GM21723 (cell line): Measurements from ENCODE around the gene KRTAP19-5.
"Not testable (repeated sequence)": the region's sequence is repeated elsewhere in the genome, so short reads cannot be mapped to it uniquely, and the experiment has no call there.

Experiments
- ATAC-seq: cut with Tn5 transposase; IDR thresholded peaks from one replicate; pipeline ENCODE4 v1.9.1; 2021; ENCODE audit warnings: mild to moderate bottlenecking, moderate library complexity; ENCODE audit not compliant: unreplicated experiment

KRTAP19-5 gene

DNA sequence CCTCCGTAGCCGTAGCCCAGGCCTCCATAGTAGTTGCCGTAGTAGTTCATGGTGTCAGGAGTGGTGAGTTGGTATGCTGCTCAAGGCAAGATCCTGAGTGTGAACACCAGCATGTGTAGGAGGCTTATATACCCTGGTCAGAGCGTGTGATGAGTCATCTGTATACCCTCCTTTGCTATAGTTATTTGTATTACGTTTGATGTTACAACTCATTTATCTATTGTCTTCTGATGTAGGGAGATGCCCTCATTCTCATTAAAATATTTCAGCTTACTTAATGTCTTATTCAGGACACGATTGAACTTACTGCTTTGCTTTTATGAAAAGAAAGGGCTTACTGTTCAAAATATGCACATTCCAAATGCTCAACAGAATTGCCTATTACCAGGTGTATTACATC lies at the start of gene KRTAP19-5:
TSS of gene KRTAP19-5 (minus strand) at position 101 of the 400 bp plus-strand sequence. CDS start at position 50, 51 bp downstream.
- ATAC-seq, result no peak

DNA sequence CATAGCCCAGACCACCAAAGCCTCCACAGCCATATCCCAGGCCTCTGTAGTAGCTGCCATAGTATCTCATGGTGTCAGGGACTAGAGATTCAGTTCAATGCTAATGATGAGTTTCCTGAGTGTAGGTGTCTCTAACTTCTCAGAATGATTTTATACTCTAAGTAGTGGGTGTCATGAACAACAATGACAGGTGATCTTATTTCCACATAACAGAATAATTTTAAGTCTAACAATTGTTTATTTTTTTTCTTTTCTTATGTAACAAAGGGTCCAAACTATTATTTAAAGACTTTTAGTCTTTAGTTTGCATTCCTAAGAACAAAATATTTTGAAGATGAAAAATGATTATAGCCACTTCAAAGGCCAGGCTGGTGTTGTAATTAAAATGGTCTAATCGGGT lies 39.8 kb upstream of the KRTAP19-5 start, which contains the start of gene KRTAP19-6:
TSS of gene KRTAP19-6 (minus strand) at position 101 of the 400 bp plus-strand sequence. CDS start at position 70, 31 bp downstream.
- ATAC-seq, result no peak

DNA sequence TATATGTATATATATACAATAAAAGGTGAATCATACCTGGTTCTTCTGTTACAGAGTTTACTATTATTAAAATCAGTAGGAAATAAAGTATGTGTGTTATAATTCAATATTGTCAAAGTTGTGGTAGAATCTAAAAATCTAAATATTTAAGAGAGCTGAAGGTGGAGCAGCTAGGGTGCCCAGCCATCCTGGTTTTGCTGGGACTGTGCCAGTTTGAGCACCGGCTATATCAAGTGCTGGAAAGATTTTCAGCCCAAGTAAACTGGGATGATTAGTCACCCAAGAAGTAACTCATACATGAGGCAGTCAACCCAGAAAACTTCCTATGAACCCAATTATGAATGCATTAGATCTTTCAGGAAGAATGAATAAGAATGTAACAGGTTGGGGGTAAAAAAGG lies 16.9 kb upstream of the KRTAP19-5 start:
- no peak for ATAC-seq

DNA sequence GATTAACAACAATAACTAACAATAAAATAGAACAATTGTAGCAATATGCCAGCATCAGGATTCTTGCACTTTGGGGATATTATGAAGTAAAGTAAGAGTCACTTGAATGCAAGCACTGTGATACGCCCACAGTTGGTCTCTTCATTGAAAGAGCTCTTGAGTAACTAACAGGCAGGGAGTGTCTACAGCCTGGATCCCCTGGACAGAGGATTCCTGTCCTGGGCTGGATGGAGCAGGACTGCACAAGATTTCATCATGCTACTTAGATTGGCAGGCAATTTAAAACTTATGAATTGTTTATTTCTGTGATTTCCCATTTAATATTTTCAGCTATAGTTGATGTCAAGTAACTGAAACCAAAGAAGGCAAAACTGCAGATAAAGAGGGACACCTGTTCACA lies 13.7 kb upstream of the KRTAP19-5 start:
- no peak for ATAC-seq

DNA sequence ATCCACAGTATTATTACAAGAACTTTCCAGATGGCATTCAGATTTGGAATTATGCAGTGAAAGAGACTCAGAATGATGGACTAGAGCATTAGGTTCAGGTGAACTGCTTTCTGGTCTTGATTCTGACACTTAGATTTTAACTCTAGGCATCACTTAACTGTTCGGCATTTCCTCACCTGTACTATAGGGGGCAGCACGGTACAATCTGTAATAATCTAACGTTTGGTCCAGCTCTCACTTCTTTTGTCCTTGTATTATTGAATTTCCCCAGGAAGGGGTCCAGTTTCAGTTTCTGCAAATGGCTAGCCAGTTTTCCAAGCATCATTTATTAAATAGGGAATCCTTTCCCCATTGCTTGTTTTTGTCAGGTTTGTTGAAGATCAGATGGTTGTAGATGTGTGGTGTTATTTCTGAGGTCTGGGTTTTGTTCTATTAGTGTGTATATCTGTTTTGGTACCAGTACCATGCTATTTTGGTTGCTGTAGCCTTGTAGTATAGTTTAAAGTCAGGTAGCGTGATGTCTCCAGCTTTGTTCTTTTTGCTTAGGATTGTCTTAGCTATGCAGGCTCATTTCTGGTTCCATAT lies 3.8 kb upstream of the KRTAP19-5 start:
- ATAC-seq, result not testable (repeated sequence)

DNA sequence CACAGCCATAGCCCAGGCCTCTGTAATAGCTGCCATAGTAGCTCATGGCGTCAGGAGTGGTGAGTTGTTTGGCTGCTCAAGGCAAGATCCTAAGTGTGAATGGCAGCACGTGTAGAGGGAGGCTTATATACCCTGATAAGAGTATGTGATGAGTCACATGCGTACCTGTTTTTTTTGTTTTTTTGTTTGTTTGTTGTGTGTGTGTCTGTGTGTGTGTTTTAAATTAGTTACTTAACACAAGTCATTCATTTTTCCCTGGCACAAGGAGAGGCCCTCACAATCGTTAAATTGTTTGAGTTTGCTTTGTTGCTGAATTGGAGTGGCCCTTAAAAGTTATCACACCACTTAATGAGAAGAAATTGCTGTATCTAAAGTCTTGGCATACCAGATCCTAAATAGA lies 4.9 kb downstream of the KRTAP19-5 start, which contains the start of gene KRTAP19-4:
TSS of gene KRTAP19-4 (minus strand) at position 101 of the 400 bp plus-strand sequence. CDS start at position 46, 55 bp downstream.
- ATAC-seq, result no peak

DNA sequence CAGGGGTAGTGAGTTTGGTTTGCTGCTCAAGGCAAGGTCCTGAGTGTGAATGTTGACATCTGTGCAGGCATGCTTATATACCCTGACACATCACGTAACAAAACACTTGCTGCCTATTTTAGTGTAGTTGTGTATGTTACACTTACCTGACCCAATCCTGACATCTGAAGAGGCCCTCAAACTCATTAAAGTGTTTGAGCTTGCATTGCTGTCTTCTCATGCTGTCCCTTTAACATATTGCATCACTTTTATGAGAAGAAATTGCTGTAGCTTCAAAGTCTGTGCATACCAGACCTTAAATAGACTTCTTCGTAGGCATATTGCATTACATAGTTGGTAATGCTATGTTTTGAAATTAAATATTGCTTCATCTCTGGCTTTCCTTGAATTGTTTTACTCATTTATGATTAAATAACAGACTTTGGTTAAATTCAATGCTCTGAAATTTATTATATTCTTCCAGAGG lies 9.9 kb downstream of the KRTAP19-5 start, which contains the start of gene KRTAP19-3:
TSS of gene KRTAP19-3 (minus strand) at position 51 of the 466 bp plus-strand sequence. CDS start 56 bp downstream, outside the sequence.
- no peak for ATAC-seq

DNA sequence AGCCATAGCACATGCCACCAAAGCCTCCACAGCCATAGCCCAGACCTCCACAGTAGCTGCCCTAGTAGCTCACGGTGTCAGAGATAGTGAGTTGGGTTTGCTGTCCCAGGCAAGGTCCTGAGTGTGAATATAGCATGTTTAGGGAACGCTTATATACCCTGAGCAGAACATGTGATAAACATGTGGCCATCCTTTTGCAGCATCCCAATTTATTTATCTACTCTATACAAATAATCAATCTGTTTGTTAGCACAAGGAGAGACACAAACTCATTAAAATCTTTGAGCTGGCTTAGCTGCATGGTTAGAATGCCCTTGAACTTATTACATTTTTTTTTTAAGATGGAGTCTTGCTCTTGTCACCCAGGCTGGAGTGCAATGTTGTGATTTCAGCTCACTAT lies 14.6 kb downstream of the KRTAP19-5 start, which contains the start of gene KRTAP19-2:
TSS of gene KRTAP19-2 (minus strand) at position 101 of the 400 bp plus-strand sequence. CDS start at position 13, 88 bp downstream.
- ATAC-seq, result no peak

DNA sequence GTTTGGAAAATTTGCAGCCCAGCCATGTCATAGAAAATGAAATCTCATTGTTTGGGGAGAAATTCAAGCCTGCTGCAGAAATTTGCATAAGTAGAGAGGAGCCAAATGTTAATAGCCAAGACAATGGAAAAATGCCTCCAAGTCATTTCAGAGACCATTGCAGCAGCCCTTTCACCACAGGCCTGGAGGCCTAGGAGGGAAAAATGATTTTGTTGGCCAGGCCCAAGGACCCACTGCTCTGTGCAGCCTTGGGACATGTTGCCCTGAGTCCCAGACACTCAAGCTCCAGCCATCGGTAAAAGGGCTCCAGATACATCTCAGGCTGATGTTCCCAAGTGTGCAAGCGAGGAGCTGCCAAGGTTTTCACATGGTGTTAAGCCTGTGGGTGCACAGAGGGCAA lies 15.8 kb downstream of the KRTAP19-5 start:
- ATAC-seq, result no peak

DNA sequence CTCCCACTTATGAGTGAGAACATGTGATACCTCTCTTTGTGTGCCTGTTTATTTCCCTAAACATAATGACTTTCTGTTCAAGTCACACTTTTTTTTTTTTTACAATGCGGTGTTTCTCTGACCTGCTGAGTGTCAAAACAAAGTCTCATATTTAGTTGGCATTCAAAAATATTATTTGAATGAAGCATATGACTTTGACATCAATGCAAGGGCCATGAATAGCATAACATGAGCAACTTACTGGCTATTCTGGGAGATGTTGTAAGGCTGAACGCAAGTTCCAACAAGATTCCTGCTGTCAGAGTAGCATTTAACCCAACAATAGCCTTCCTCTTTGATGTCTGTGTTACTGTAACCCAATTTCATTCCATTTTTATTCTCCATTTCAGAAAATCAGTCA lies 19.8 kb downstream of the KRTAP19-5 start:
- no peak for ATAC-seq

DNA sequence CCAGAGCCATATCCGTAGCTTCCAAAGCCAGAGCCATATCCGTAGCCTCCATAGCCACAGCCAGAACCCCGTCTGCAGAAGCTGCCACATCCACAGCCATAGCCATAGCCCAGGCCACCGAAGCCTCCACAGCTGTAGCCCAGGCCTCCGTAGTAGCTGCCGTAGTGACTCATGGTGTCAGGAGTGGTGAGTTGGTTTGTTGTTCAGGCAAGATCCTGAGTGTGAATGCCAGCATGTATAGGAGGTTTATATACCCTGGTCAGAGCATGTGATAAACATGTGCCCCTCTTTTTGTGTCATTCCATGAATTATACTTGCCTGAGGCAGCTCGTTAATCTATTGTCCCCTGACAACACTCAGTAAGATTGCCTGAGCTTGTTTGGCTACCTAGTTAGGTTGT lies 21.8 kb downstream of the KRTAP19-5 start, which contains the start of gene KRTAP19-1:
TSS of gene KRTAP19-1 (minus strand) at position 223 of the 400 bp plus-strand sequence. CDS start at position 173, 50 bp downstream.
- no peak for ATAC-seq

DNA sequence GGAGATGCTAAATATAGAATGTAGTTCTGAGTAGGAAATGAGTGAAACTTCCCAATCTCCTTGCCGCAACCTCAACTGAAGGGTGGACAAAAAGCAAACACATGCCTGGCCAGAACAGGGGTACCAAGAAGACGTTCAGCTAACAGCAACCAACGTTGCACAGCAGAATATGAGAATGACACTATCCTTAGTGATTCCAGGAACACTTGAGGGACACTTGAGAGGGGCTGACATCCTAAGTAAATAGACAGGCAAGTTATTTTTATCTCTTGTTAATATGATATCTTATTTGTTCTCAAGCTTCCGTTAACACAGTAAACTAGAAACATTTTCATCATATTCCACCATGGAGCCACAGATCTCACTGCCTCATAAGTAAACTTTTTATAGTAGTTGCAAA lies 22.7 kb downstream of the KRTAP19-5 start:
- ATAC-seq, result no peak

DNA sequence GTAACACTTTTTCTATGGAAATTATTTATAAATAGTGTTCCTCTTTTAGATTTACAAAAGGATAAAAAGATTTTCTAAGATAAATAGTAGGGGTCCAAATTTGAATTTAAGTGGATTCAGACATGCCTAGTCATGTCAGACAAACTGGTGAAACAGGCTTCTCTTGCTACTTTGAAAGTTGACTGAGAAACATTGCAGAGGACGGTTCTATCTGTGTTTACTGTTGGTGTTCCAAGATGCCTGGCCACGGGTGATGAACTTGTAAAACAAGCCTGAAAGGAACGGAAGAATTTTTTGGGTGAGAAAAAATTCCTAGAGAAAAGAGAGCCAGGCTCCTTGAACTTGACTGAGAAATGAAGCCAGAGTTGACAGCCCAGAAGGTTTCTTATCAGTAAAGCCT lies 23.9 kb downstream of the KRTAP19-5 start:
- ATAC-seq, result no peak

DNA sequence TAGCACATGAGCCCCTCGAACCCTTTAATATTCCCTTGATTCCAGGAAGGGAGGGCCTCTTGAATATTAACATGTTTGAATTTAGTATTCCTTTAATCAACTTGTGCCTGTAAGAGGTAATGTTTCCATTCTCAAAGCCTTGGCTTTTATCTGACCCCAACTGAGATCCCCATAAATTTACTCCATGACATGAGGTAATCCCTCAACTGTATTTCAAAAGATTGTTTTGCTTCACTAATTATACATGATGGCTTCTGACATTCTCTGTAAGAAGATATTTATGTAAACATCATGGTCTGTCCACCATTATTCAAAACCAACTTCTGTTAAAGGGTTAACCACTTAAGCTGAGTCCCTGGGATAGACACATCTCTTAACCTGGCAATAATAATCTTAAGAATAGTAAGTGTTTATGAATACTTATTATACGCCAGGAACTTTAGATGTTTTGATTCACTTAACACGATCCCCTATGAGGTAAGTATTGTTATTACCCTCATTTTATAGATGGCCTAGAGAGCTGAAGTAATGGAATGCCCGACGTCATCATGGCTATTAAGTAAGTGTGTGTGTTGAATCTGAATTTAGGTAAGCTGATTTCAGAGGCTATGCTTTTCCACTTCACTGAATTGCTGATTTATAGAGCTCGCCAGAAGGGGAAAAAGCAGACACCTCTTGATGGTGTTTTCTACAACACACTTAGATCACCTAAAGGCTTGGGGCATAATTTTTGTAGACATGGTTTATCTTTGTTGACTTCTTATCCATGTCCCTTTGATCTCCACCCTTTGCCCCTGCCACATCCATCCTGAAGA lies 32.8 kb downstream of the KRTAP19-5 start:
- ATAC-seq, result no peak

DNA sequence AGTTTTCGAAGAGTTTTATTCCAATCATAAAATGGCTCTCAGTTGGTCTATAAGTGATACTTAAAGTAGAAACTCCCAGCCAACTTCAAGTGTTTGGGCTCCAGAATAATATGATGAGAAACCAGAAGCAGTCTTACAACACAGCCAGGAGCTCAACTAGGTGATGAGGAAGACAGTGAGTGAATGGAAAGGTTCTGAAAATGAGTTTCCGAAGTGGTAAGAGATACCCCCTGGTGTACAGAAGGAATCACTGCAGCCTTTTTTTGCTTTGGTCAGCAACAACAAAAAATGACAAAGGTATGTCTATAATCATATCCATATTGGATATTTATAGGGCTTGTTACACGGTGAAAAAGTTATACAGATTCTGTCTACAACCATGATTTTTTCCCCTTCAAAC lies 38.2 kb downstream of the KRTAP19-5 start:
- ATAC-seq, result no peak
